MG63 (cell line): ENCODE results near the gene PLAGL2. TPM values are rescaled to one million over a fixed set of nuclear protein-coding genes. Genes with fewer than 3 reads are reported as not detected.
A peak's percentile ranks its signal among the peaks of the same experiment; 100 is the strongest.

Experiments
- DNase-seq: peaks from one replicate; pipeline ENCODE4 v3.0.0-alpha.2; 2020
- H3K27me3 ChIP-seq: fragments of 250-450 bp; sonication (Bioruptor Pico); 2 replicates; pipeline ENCODE4 v1.5.1; 2020; ENCODE audit warnings: mild to moderate bottlenecking, moderate library complexity
- H3K36me3 ChIP-seq: fragments of 250-450 bp; sonication (Bioruptor Pico); 2 replicates; pipeline ENCODE4 v1.5.1; 2020; ENCODE audit warnings: mild to moderate bottlenecking, moderate library complexity
- H3K4me3 ChIP-seq: fragments of 250-450 bp; sonication (Bioruptor Pico); 2 replicates; pipeline ENCODE4 v1.5.1; 2020; ENCODE audit warnings: mild to moderate bottlenecking, moderate library complexity
- H3K9me3 ChIP-seq: fragments of 250-450 bp; sonication (Bioruptor Pico); 2 replicates; pipeline ENCODE4 v1.5.1; 2020; ENCODE audit warnings: mild to moderate bottlenecking, moderate library complexity
- total RNA-seq: library from RNA; depleted of rRNA; stranded (reverse); fragments of >200 nt; shearing (Covaris generic); gene quantifications from 2 replicates; pipeline ENCODE4 v1.2.3, GENCODE V29; 2014; ENCODE audit warnings: low replicate concordance

The PLAGL2 gene
- total RNA-seq, 1 experiment from 2014 or later, result 0.40 TPM

DNA sequence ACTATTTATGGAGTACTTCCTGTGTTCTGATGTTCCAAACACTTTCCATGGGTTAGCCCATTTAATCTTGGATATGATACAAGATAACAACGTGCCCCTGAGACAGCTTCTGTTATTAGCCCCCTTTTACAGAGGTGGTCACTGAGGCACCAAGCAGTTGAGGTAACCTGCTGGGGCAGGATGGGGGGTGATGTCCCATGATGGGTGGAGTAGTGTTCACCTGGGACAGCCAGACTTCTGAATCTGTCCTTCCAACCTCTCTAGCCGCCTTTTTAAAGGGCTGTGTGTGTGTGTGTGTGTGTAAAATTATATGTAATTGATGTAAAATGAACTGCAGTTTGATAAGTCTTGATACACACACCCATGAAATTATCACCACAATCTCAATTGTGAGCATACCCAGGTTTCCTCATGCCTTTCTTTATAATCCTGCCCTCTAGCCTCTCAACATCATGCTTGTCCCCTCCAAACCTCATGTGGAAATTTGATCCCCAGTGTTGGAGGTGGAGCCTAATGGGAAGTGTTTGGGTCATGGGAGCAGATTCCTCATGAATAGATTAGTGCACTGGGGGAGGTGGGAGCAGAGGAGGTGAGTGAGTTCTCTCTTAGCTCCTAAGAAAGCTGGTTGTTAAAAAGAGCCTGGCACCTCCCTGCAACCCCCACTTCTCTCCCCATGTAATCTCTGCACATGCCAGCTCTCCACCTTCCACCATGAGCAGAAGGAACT is 39.2 kb downstream of the PLAGL2 start:
- Histone ChIP-seq H3K4me3 (no peak overlapping the region), H3K36me3 (peaks cover 13% of the 10 kb centered on the region), H3K9me3 (no peaks in the 10 kb centered on the region), H3K27me3 (no peaks in the 10 kb centered on the region)
- no peak for DNase-seq

DNA sequence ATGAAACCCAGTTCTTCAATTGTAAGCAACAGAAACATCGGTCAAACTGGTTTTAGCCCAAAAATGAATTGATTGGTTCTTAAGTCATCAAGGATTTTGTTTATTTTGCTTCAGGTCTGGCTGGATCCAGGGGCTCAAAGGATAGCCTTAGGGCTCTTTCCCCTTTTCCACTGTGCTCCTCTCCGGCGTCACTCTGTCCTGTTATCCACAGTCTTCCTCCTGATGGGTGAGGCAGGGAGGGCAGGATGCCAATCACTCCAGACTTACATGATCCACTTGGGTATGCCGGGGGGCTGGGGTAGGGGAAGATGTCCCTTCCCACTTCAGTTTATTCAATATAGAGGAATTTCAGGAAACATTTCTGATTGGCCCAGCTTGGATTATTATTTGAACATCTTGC is 40.0 kb downstream of the PLAGL2 start:
- H3K27me3 ChIP-seq, result no peaks in the 10 kb centered on the region
- no peak overlapping the region for H3K4me3 ChIP-seq
- peaks cover 13% of the 10 kb centered on the region for H3K36me3 ChIP-seq
- no peaks in the 10 kb centered on the region for H3K9me3 ChIP-seq
- DNase-seq, result no peak

DNA sequence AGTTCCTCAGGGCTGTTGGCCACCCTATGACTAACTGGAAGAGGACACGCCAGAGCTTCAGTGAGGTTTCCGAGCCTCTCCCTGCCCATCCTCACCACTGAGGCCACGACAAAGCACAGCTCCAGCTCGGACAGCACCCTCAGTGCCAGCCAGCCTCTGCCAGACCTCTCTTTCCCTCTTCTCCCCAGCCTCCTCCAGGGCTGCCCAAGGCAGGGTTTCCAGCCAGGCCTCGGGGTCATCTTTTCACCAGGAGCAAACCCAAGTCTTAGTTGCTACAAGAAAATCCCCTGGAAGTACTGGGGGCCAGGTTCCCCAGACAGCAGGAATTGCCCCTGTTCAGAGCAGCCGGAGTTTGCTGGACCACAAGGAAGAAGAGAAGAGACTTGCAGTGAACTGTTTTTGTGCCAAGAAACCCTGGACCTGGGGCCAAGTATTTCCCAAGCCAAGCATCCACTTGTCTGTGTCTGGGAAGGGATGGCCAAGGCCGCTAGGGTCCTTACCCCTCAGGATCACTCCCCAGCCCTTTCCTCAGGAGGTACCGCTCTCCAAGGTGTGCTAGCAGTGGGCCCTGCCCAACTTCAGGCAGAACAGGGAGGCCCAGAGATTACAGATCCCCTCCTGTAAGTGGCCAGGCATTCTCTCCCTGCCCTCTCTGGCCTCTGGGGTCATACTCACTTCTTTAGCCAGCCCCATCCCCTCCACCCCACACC is 41.6 kb downstream of the PLAGL2 start:
- no peak for DNase-seq
- H3K4me3 ChIP-seq, result no peak overlapping the region
- H3K27me3 ChIP-seq, result no peaks in the 10 kb centered on the region
- no peaks in the 10 kb centered on the region for H3K9me3 ChIP-seq
- H3K36me3 ChIP-seq, result peaks cover 25% of the 10 kb centered on the region

DNA sequence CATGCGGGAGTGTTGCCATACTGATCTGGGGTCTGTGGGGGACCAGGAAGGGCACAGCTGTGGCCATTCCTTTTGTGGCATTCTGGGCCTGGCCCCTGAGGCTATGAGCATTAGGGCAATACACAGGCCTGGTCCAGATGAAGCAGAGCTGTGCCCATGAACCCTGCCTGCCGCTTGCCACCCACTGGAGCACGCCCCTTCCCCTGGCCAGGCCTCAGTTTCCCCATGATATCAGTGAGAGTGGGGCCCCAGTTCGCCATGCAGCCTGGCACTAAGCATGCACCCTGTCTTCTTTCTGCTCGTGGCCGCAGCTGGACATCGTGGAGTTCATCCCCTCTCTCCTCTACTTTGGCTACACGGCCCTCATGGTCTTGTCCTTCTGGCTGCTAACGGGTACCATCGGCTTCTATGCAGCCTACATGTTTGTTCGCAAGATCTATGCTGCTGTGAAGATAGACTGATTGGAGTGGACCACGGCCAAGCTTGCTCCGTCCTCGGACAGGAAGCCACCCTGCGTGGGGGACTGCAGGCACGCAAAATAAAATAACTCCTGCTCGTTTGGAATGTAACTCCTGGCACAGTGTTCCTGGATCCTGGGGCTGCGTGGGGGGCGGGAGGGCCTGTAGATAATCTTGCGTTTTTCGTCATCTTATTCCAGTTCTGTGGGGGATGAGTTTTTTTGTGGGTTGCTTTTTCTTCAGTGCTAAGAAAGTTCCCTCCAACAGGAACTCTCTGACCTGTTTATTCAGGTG is 42.4 kb downstream of the PLAGL2 start:
- Histone ChIP-seq H3K36me3 (peaks cover 29% of the 10 kb centered on the region), H3K27me3 (no peaks in the 10 kb centered on the region), H3K4me3 (no peak overlapping the region), H3K9me3 (no peaks in the 10 kb centered on the region)
- no peak for DNase-seq

DNA sequence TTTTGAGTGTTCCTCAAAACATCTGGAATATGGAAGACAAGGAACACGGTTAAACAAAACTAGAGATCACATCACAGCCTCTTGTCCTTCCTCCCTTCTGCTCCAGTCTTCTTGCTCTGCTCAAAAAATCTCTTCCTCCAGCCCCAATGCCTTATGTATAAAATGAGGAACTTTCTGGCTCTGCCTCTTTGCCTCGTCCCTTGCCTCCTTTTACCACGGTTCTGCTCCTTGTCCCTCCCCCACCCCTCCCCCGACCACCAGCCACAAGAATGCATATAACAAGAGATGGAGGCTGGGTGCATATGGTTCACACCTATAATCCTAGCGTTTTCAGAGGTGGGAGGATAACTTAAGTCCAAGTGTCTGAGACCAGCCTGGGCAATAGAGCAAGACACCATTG is 43.6 kb downstream of the PLAGL2 start:
- no peak for DNase-seq
- H3K4me3 ChIP-seq, result no peak overlapping the region
- peaks cover 37% of the 10 kb centered on the region for H3K36me3 ChIP-seq

DNA sequence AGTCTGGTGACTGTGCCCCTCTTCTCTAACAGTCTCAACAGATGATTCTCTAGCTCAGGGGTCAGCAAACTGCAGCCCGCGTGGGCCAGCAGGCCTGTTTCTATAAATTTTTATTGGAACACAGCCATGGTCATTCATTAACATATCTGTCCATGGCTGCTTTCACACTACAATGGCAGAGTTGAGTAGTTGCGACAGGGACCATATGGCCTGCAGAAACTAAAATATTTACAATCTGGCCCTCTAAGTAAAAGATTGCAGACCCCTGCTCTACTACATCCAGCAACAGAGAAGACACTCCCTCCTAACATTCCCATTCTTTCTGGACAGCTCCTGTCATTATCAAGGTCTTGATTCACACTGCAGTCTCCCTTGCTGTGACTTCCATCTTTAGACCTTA is 45.2 kb downstream of the PLAGL2 start:
- H3K4me3 ChIP-seq, result no peak overlapping the region
- H3K36me3 ChIP-seq, result peaks cover 51% of the 10 kb centered on the region
- DNase-seq, result no peak
- no peaks in the 10 kb centered on the region for H3K9me3 ChIP-seq
- no peaks in the 10 kb centered on the region for H3K27me3 ChIP-seq

More for the DNA sequence above, 43.6 kb downstream of the PLAGL2 start:
- no peaks in the 10 kb centered on the region for H3K9me3 ChIP-seq
- H3K27me3 ChIP-seq, result no peaks in the 10 kb centered on the region

DNA sequence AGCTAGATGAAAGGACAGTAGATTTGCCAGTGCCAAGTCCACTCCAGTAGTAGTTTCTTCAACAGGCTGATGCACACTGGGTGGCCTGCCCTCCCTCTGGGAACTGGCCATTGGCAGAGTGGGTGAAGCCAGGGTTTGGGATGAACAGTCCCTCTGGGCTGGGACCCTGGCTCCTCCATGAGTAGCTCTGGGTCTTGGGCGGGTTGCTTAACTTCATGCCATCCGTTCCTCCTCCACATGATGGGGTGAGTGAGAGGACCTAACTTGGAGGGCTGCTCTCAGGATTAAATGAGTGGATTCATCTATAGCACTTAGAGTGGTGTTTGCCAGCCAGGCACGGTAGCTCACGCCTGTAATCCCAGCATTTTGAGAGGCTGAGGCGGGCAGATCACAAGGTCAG is 47.2 kb downstream of the PLAGL2 start:
- no peak for DNase-seq
- Histone ChIP-seq H3K36me3 (peaks cover 47% of the 10 kb centered on the region), H3K4me3 (no peak overlapping the region), H3K27me3 (no peaks in the 10 kb centered on the region), H3K9me3 (no peaks in the 10 kb centered on the region)

DNA sequence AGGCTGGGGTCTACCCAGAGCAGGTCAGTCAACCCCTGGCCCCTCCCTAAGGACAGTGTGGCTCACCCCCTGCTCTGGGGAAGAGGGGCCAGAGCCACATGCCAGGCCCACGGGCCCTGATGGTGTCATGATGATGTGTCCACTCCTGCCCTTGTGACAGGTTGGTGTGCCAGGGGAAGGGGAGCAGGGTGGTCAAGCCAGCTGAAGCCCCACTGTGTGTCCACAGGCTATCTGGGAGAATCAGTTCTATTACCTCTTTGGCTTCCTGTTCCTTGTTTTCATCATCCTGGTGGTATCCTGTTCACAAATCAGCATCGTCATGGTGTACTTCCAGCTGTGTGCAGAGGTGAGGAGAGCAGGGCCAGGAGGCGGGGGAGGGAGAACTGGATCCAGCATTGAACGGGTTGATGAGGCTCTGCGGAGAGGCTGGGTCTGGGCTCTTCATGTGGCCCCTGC is 47.7 kb downstream of the PLAGL2 start:
- Histone ChIP-seq H3K9me3 (no peaks in the 10 kb centered on the region), H3K36me3 (peaks cover 50% of the 10 kb centered on the region), H3K27me3 (no peaks in the 10 kb centered on the region)

DNA sequence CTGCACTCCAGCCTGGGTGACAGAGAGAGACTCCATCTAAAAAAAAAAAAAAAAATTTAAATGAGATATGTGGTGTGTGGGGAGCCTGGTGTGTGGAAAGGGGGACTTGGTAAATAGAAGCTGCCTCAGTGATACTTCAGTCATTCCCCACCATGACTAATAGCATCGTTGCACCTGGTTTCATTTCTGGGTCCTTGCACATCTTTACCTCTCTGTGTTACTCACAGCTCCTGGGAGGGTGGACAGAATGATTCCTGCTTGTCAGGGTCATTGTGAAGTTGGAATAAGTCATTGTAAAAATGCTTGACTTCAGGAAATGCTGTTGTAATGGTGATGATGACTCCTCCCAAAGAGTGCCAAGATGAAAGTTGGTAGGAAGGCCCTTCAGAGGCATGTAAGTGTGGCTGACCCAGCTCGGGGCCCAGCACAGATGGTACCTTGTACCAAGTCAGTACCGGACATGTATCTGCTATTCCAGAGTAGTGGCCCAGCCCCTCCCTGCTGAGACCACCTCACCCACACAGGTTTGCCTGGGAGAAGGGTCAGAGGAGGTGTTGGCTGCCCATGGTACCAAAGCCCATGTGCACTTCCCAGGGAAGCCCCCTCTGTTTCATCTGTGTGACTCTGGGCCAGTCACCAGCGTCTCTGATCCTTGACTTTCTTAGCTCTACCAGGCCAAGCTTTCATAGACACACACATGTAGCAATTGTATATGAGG is 48.4 kb downstream of the PLAGL2 start:
- no peaks in the 10 kb centered on the region for H3K9me3 ChIP-seq
- no peak overlapping the region for H3K4me3 ChIP-seq
- DNase-seq, result no peak
- H3K36me3 ChIP-seq, result peaks cover 53% of the 10 kb centered on the region
- no peaks in the 10 kb centered on the region for H3K27me3 ChIP-seq

More for the DNA sequence above, 47.7 kb downstream of the PLAGL2 start:
- no peak overlapping the region for H3K4me3 ChIP-seq
- DNase-seq, result no peak

DNA sequence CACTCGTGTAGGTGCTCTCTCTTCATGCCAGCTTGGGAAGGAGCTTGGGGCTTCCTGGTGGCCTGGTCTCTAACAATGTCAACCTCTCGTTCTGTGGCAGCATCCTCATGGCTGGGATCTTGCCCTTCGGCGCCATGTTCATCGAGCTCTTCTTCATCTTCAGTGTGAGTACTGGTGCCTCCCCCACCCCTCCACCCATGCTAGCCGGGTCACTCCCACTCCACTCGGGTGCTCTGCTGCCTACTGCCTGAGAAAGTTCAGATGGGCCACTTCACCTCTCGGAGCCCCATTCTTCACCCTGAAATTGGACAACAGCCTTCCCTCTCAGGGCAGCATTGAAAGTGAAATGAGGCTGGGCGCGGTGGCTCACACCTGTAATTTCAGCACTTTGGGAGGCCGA is 49.2 kb downstream of the PLAGL2 start:
- no peak for DNase-seq
- Histone ChIP-seq H3K27me3 (no peaks in the 10 kb centered on the region), H3K36me3 (peaks cover 53% of the 10 kb centered on the region), H3K4me3 (no peak overlapping the region), H3K9me3 (no peaks in the 10 kb centered on the region)

DNA sequence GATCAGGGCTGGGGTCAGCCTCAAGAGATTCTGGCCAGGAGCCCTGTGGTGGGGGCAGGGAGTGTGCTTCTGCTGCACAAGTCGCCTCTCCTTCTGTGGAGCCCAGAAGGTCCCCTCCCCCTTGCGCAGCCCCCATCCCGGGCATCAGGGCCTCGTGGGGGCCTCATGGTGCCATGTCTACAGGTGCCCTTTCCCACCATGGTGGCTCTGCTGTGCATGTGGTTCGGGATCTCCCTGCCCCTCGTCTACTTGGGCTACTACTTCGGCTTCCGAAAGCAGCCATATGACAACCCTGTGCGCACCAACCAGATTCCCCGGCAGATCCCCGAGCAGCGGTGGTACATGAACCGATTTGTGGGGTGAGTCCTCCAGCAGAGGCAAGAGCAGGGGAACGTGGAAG is 49.9 kb downstream of the PLAGL2 start:
- Histone ChIP-seq H3K9me3 (no peaks in the 10 kb centered on the region), H3K36me3 (peaks cover 60% of the 10 kb centered on the region), H3K27me3 (no peaks in the 10 kb centered on the region), H3K4me3 (no peak overlapping the region)
- no peak for DNase-seq

DNA sequence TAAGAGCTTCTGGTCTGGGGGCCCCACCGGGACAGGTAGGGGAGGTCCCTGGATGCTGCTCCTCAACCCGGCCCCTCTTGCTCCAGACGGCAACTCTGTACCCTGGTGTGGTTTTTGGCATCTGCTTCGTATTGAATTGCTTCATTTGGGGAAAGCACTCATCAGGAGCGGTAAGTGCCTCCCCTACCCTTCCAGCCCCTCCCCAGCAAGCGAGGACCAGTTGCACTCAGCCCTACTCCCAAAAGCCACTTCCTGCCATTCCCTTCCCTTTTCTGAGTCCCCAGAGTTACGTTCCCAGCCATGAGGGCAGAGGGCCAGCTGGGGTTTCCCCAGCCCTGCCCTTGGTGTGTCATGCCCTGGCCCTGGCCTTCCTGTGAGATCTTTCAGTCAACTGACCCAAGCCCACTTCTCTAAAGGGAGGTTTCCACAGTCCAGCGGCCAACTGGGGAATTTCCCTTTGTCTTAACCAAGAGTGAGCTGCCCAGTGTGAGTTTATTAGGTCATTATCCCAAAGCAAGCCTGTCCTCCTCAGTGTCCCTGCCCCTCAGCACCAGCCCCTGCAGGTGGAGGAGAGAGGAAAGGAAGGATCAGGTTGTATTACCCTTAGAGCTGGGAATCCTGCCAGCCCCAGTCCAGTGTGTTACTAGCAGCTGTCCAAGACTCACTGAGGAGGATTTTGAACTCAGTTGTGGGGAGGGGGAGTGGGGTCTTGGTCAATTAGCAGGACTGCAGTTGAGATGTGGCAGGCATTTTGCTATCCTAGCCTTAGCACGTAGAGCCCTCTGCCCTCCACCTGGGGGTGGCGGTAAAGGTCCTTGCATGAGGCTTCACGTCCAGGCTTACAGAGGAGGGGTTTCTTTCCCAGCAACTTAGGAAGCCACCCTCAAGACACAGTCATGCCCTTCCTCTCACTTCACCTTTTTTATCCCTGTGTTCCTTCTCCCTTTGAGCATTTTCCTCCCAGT is 52.2 kb downstream of the PLAGL2 start:
- peaks cover 54% of the 10 kb centered on the region for H3K36me3 ChIP-seq

DNA sequence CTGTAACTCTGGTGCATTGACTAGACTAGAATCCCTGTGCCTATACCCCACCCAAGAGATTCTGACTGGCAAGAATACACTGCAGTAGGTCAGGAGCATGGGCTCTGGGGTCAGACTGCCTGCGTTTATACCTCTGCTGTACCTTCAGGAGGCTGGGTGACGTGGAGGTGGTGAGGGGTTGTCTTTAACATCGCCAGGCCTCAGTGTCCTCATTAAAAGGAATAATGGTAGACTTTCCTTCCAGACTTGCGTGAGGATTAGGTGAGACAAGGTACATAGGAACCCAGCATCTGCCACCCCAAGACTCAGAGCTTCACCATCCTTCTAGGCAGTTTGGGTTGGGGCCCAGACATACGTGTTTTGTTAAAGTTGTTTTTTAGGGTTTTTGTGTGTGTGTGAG is 53.8 kb downstream of the PLAGL2 start:
- Histone ChIP-seq H3K9me3 (no peaks in the 10 kb centered on the region), H3K27me3 (no peaks in the 10 kb centered on the region), H3K4me3 (no peak overlapping the region), H3K36me3 (peaks cover 53% of the 10 kb centered on the region)
- no peak for DNase-seq

More for the DNA sequence above, 52.2 kb downstream of the PLAGL2 start:
- Histone ChIP-seq H3K9me3 (no peaks in the 10 kb centered on the region), H3K4me3 (no peak overlapping the region), H3K27me3 (no peaks in the 10 kb centered on the region)
- peak; percentile 88 for DNase-seq

DNA sequence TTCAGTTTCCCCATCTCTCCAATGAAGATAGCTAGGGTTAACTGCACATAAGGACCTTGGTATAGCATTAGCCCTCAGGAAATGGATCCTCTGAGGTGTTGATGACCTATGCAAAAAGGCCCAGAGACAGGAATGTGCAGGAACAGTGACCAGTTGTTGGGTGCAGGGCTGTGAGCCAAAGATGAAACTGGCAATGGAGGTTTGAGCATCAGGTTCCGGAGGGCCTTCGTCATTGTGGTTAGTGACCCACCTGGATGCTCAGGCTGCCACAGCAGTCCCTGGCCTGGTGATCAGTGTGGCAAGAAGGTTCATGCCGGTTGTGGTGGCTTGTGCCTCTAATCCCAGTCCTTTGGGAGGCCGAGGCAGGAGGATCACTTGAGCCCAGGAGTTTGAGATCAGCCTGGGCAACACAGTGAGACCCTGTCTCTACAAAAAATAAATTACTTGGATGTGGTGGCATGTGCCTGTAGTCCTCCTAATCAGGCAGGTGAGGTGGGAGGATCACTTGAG is 54.3 kb downstream of the PLAGL2 start:
- Histone ChIP-seq H3K9me3 (no peaks in the 10 kb centered on the region), H3K27me3 (no peaks in the 10 kb centered on the region), H3K4me3 (no peak overlapping the region), H3K36me3 (peaks cover 49% of the 10 kb centered on the region)
- DNase-seq, result no peak

DNA sequence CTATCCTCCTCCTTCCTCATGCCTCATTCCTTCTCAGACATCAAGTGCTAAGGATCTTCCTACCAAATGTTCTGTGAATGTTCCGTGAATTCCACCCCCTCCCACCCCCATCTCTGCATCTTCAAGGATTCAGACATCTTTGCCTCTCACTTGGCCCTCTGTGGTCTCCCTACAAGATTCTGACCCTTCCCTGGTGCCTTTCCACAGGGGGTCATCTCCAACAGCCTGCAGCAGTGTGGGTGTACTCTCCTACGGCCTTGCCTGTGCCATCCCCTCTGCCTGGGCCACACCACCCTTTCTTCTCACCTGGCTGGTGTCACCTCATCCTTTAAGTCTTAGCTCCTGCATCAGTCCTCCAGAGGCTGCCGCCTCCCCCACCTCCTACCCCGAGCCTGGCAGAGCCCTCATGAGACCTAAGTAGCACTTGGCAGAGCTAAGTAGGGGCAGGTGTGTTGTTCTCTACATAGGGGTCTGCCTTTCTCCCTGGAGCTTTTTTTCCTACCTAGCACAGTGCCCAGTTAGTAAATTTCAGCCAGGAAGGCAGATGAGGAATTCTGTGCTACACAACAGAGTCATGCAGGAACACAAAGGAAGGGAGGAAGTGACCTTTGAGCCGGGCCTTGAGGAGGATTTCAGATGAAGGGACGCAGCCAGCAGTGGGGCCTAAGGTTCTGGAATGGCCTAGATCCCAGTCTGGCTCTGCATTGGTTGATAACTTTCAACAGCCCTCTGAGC is 55.0 kb downstream of the PLAGL2 start:
- Histone ChIP-seq H3K36me3 (peaks cover 47% of the 10 kb centered on the region), H3K27me3 (no peaks in the 10 kb centered on the region), H3K9me3 (no peaks in the 10 kb centered on the region), H3K4me3 (no peak overlapping the region)
- no peak for DNase-seq
